Heart left ventricle (tissue), 16 donors: Measurements from ENCODE around the gene SIMC1. TPM values are rescaled to one million over a fixed set of nuclear protein-coding genes. Genes with fewer than 3 reads are reported as not detected.

Experiments
- ATAC-seq, 4 donors: fragments of 200-7000 bp; cut with Tn5 transposase; one replicate each; pipeline ENCODE4 v1.9.1; 2020 to 2022; ENCODE audit warnings: moderate library complexity in 4 of 4, mild to moderate bottlenecking in 3 of 4, moderate number of reproducible peaks in 1 of 4
- DNase-seq, 5 donors: peaks; one replicate each; pipeline ENCODE4 v3.0.0-alpha.2; 2020
- H3K27ac ChIP-seq, 12 donors: fragments of 200-600 bp; sonication (generic) in 4 of 12; one replicate each; pipeline versions ENCODE4 v1.5.0 to v1.8.0; 2016 to 2022; ENCODE audit warnings: mild to moderate bottlenecking in 2 of 12
- H3K27me3 ChIP-seq, 9 donors: fragments of 200-600 bp; sonication (generic) in 2 of 9; one replicate each; pipeline versions ENCODE4 v1.5.1 to v1.8.0; 2016 to 2022; ENCODE audit warnings: mild to moderate bottlenecking in 3 of 9
- H3K36me3 ChIP-seq, 9 donors: fragments of 200-600 bp; sonication (generic) in 2 of 9; one replicate each; pipeline versions ENCODE4 v1.5.0 to v1.8.0; 2018 to 2022; ENCODE audit warnings: mild to moderate bottlenecking in 2 of 9
- H3K4me1 ChIP-seq, 12 donors: fragments of 200-600 bp; sonication (generic) in 4 of 12; one replicate each; pipeline versions ENCODE4 v1.5.0 to v1.8.0; 2016 to 2022; ENCODE audit warnings: mild to moderate bottlenecking in 3 of 12
- H3K4me3 ChIP-seq, 12 donors: fragments of 200-600 bp; sonication (generic) in 4 of 12; one replicate each; pipeline versions ENCODE4 v1.5.0 to v1.8.0; 2017 to 2022; ENCODE audit warnings: mild to moderate bottlenecking in 9 of 12, moderate library complexity in 4 of 12
- H3K9me3 ChIP-seq, 12 donors: fragments of 200-600 bp; sonication (generic) in 4 of 12; one replicate each; pipeline versions ENCODE4 v1.5.0 to v1.8.0; 2016 to 2022; ENCODE audit warnings: mild to moderate bottlenecking in 1 of 12
- POLR2A ChIP-seq, 2 donors: fragments of 450-650 bp; IDR thresholded peaks; one replicate each; pipeline ENCODE4 v1.6.1; 2017; ENCODE audit warnings: antibody characterized with exemption in 2 of 2, mild to moderate bottlenecking in 2 of 2, moderate library complexity in 2 of 2
- WGBS, 4 donors: extraction: QIAGEN DNeasy Blood & Tissue Kit in 2 of 4; methylation state at CpG; one replicate each; pipeline versions ENCODE4 v1.1.5 to v1.1.7; 2013 to 2018; 5-methylcytosine and 5-hydroxymethylcytosine counted together
- intact Hi-C, 10 donors: fragments of 100-400 bp; cut with DNase I; formaldehyde crosslinking; loops; one replicate each; pipeline versions ENCODE4 v1.11.1 to v1.14.2; 2022
- polyA plus RNA-seq, 2 donors: library from polyadenylated mRNA; stranded (reverse); fragments of 200-250 nt; gene quantifications; one replicate each; pipeline ENCODE4 v1.2.3, GENCODE V29; 2013
- total RNA-seq, 9 donors: library from RNA; depleted of rRNA in 2 of 9; stranded (reverse); fragments of >200 nt in 2 of 9; fragmentation: NEBNext Ultra II Directional in 3 of 9; extraction: Animal tissue kit (Norgen Biotek cat#: 25700) in 3 of 9; gene quantifications; one replicate each; pipeline versions ENCODE4 v1.1.0 to v1.2.4, GENCODE V29; 2016 to 2023
- TF ChIP-seq, protein P1 (sequence below), 12 donors: fragments of 200-600 bp; sonication (generic) in 4 of 12; IDR thresholded peaks; one replicate each; pipeline versions ENCODE4 v1.5.0 to v1.8.0; 2018 to 2022; ENCODE audit warnings: antibody characterized with exemption in 12 of 12, mild to moderate bottlenecking in 5 of 12
- donor health status: ischemic (EF 13 %, LVEDD 7.1; RV severe dilation, severe dysfunction).
- donor health status: healthy with polysubstance abuse.
- donor health status: DM: no; HTN: yes; CAD: no.
- donor health status: DM: no; HTN: no; CAD: no.
- donor health status: ischemic (EF 25% LVEDD 6.9; RV normal size, moderate dysfunction).
- donor health status: ischemic (EF 25% LVEDD 5.7; RV mildly dilated, moderate dysfunction).
- donor health status: healthy.
- donor health status: DM: yes; HTN: yes; CAD: no.
- donor health status: ischemic (EF 35%, LVEDD 5.7; RV mildly dilated, moderate dysfunction).
- donor health status: nonischemic (EF 11% LVEDD 7.7; RV severe dilation, severe dysfunction).
- donor health status: DM: yes; HTN: yes; CAD: no.
- donor health status: PGD.
- donor health status: ischemic (EF 29% LVEDD 5.4; RV normal size, mild dysfunction).
- donor health status: nonischemic (EF 23%, LVEDD 6.1; RV moderate dilation, normal function).

SIMC1 gene
- total and polyA plus RNA-seq, 11 donors, result 2.2 to 9.0 (median 4.6) TPM

DNA sequence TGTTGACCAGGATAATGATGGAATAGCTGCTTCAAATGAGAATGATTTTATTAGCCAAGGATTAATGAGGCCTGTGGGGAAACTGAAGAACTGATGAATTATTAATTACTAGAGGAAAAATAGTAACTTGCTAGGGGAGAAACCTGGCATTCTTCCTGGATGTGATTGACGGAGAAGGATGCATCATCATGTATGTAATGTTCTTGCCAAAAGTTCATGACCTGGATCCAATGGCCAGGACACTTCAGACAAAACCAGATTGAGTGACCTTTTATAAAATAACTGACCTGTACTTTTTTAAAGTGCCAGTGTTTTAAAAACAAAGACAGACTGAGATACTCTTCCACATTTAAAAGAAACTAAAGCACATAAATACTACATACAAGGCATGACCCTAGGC lies 99.7 kb downstream of the SIMC1 start:
- H3K4me1 ChIP-seq, result no peaks in the 10 kb centered on the region
- H3K9me3 ChIP-seq, result peaks cover 0 to 13% (median 2%) of the 10 kb centered on the region in 12 donors
- H3K4me3 ChIP-seq, result no peak overlapping the region
- intact Hi-C loops, result no loop called here
- no peak for TF ChIP-seq POLR2A (IDR thresholded peaks at IDR 0.05)
- TF ChIP-seq, protein P1, sequence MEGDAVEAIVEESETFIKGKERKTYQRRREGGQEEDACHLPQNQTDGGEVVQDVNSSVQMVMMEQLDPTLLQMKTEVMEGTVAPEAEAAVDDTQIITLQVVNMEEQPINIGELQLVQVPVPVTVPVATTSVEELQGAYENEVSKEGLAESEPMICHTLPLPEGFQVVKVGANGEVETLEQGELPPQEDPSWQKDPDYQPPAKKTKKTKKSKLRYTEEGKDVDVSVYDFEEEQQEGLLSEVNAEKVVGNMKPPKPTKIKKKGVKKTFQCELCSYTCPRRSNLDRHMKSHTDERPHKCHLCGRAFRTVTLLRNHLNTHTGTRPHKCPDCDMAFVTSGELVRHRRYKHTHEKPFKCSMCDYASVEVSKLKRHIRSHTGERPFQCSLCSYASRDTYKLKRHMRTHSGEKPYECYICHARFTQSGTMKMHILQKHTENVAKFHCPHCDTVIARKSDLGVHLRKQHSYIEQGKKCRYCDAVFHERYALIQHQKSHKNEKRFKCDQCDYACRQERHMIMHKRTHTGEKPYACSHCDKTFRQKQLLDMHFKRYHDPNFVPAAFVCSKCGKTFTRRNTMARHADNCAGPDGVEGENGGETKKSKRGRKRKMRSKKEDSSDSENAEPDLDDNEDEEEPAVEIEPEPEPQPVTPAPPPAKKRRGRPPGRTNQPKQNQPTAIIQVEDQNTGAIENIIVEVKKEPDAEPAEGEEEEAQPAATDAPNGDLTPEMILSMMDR (IDR thresholded peaks at IDR 0.05), result no peak
- ATAC-seq (no peak), DNase-seq (no peak)
- no peaks in the 10 kb centered on the region for H3K27me3 ChIP-seq
- WGBS, 4 donors, result 52 to 65% (median 54%) methylated on average over 1 of the region's 1 CpG
- peaks cover 0 to 44% (median 15%) of the 10 kb centered on the region in 9 donors for H3K36me3 ChIP-seq
- H3K27ac ChIP-seq, result no peak overlapping the region

DNA sequence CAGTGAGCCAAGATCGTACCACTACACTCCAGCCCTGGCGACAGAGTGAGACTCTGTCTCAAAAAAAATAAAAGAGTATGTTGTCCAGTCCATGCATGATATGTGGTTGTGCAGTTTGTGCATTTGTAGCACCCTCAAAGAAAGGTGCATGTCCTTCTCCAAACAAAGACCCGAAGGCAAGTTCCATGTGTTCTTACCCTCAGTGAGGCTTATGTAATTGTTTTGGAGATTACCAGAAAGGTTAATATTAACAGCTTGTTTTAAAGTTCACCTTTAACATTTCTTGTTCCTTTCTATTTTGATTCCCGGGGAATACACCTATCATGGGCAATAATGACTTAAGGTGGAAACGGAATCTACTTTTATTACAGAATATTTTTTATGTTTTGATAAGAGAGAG lies 101.1 kb downstream of the SIMC1 start:
- H3K27me3 ChIP-seq, result no peaks in the 10 kb centered on the region
- no peak for ATAC-seq
- peaks cover 0 to 2% (median 0%) of the 10 kb centered on the region in 12 donors for H3K9me3 ChIP-seq
- no peak for DNase-seq
- intact Hi-C loops, result no loop called here
- whole genome bisulfite sequencing, 4 donors, result 94 to 97% (median 95%) methylated on average over 5 of the region's 5 CpGs
- no peak overlapping the region for H3K4me3 ChIP-seq
- no peak overlapping the region for H3K27ac ChIP-seq
- H3K4me1 ChIP-seq, result no peaks in the 10 kb centered on the region
- H3K36me3 ChIP-seq, result peaks cover 0 to 48% (median 15%) of the 10 kb centered on the region in 9 donors
- TF ChIP-seq, protein P1 (IDR thresholded peaks at IDR 0.05), result no peak
- TF ChIP-seq POLR2A (IDR thresholded peaks at IDR 0.05), result no peak

DNA sequence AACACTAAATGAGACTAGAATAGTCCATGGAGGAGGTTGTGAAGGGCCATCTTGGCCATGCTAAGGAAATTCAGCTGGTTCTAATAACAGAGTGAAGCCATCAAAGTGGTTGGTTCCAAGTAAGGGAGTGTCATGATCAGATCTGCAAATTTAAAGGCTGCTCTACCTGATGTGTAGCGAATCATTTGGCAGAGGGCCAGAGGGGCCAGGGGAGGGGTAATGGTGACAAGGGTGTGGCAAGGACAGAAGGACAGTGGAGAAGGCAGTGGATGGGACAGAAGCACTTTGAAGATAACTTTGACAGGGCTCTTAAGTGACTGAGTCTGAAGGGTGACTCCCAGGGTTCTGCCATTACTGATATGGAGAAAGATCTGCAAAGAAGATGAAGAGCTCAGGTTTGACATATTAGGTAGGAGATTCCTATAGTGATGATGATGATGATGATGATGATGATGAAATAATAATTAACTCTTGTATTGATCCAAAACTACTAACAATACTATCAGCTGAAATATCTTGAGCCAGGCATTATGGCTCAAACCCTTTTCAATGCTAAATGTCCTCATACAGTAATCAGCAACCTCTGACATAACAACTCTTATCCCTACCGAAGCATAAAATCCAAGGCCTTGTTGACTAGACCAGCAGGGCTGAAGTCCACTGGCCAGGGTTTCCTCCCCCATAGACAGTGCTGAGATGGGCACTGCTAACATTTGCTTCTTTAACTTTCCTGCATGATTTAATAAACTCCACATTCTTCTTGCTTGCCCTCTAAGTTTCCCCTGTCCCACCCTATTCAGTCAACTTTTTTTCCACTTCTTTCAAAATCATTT lies 103.3 kb downstream of the SIMC1 start:
- TF ChIP-seq, protein P1 (IDR thresholded peaks at IDR 0.05), result no peak
- TF ChIP-seq POLR2A (IDR thresholded peaks at IDR 0.05), result no peak
- peaks cover 0 to 65% (median 37%) of the 10 kb centered on the region in 9 donors for H3K36me3 ChIP-seq
- WGBS, 4 donors, result 76 to 95% (median 89%) methylated on average over 2 of the region's 2 CpGs
- H3K27ac ChIP-seq, result no peak overlapping the region
- no peak overlapping the region for H3K4me3 ChIP-seq
- intact Hi-C loops, result no loop called here
- no peak for ATAC-seq
- no peak for DNase-seq
- no peaks in the 10 kb centered on the region for H3K27me3 ChIP-seq
- H3K4me1 ChIP-seq, result no peaks in the 10 kb centered on the region
- H3K9me3 ChIP-seq, result no peaks in the 10 kb centered on the region

DNA sequence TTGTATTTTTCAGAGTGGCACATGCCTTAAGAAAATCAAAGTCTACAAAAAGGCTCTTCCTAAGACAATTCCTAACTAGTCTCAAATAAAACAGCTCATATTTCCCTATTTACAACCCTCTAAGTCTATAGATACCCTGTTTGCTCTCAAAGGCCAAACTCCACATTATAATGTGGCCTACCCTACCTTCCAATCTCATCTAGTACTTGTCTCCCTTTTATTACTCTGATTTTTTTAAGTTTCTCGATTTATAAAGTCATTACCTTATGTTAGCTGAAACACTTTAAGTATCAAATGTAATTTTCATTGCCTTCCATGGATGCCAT lies 103.9 kb downstream of the SIMC1 start:
- Histone ChIP-seq H3K27ac (no peak overlapping the region), H3K4me3 (no peak overlapping the region), H3K36me3 (peaks cover 0 to 65% (median 37%) of the 10 kb centered on the region in 9 donors), H3K4me1 (no peaks in the 10 kb centered on the region), H3K9me3 (no peaks in the 10 kb centered on the region), H3K27me3 (no peaks in the 10 kb centered on the region)
- DNase-seq, result no peak
- TF ChIP-seq, protein P1 (IDR thresholded peaks at IDR 0.05), result no peak
- TF ChIP-seq POLR2A (IDR thresholded peaks at IDR 0.05), result no peak
- intact Hi-C loops, result no loop called here
- 94 to 96% (median 95%) methylated on average over 1 of the region's 1 CpG for WGBS, 4 donors
- no peak for ATAC-seq
